GM12878 (cell line): ENCODE data around the gene TNFRSF1B. TPM values are rescaled to one million over a fixed set of nuclear protein-coding genes. Genes with fewer than 3 reads are reported as not detected.

ENCODE experiments used
- ATAC-seq: fragments of 200-7000 bp; cut with Tn5 transposase; 3 replicates; pipeline ENCODE4 v1.9.1; 2020; ENCODE audit warnings: mild to moderate bottlenecking, moderate library complexity
- BruUV-seq: library from RNA; stranded (reverse); fragments of 400-500 nt; replicated peaks from 2 replicates; lab custom pipeline; 2021; lab: Mats Ljungman, UMichigan
- CTCF ChIA-PET: fragments of 300-600 bp; sonication (Branson Sonifier 250); formaldehyde crosslinking; extraction: SDS; loops from one replicate; lab custom pipeline; 2021; ENCODE audit warnings: inconsistent platforms; lab: Yijun Ruan, JAX
- POLR2A ChIA-PET: fragments of 350-600 bp; formaldehyde crosslinking; extraction: SDS; loops from one replicate; lab custom pipeline; 2021; ENCODE audit warnings: inconsistent platforms; lab: Charles Lee
- RAD21 ChIA-PET: fragments of 300-600 bp; sonication (Branson Sonifier 250); formaldehyde crosslinking; loops from one replicate; lab custom pipeline; 2023; ENCODE audit warnings: antibody characterized with exemption; ENCODE audit not compliant: unreplicated experiment; lab: Charles Lee
- SMC1A ChIA-PET: fragments of 300-600 bp; sonication (Branson Sonifier 250); formaldehyde crosslinking; loops from one replicate; lab custom pipeline; 2023; ENCODE audit not compliant: unreplicated experiment, uncharacterized antibody; lab: Charles Lee
- DNase-seq: peaks from one replicate; pipeline ENCODE4 v3.0.0-alpha.2; 2011; ENCODE audit warnings: low read depth, low spot score
- FAIRE-seq: peaks from 3 replicates; lab custom pipeline; 2011; peaks lifted over from hg19 to GRCh38; lab: Jason Lieb, UNC
- H2AFZ ChIP-seq: 2 replicates; pipeline ENCODE4 v1.6.0; 2011; ENCODE audit warnings: low read depth, low read length, control low read depth; ENCODE audit not compliant: control insufficient read depth
- H3K27ac ChIP-seq: 2 replicates; pipeline ENCODE4 v1.5.1; 2011; ENCODE audit warnings: control low read depth; ENCODE audit not compliant: control insufficient read depth, insufficient read depth
- H3K27me3 ChIP-seq, 2 experiments: replicated peaks in 1 of 2; 2 replicates each; pipeline versions ENCODE4 v1.6.0 to v1.6.1; 2011; ENCODE audit warnings: low read length in 1 of 2; ENCODE audit not compliant: control insufficient read depth in 2 of 2, insufficient read depth in 2 of 2
- H3K36me3 ChIP-seq, 2 experiments: 2 replicates each; pipeline ENCODE4 v1.5.1; 2011; ENCODE audit warnings: low read length in 1 of 2; ENCODE audit not compliant: control insufficient read depth in 2 of 2, insufficient read depth in 2 of 2
- H3K4me1 ChIP-seq: 2 replicates; pipeline ENCODE4 v1.6.1; 2011; ENCODE audit warnings: mild to moderate bottlenecking, low read length, moderate library complexity, mixed read lengths; ENCODE audit not compliant: control insufficient read depth, insufficient read depth
- H3K4me2 ChIP-seq: 2 replicates; pipeline ENCODE4 v1.6.0; 2011; ENCODE audit warnings: control low read depth; ENCODE audit not compliant: control insufficient read depth, insufficient read depth
- H3K4me3 ChIP-seq: fragments of 200-600 bp; sonication (generic); 2 replicates; pipeline ENCODE4 v1.5.1; 2016
- H3K79me2 ChIP-seq: 2 replicates; pipeline ENCODE4 v1.6.0; 2011; ENCODE audit warnings: low read length; ENCODE audit not compliant: control insufficient read depth, insufficient read depth
- H3K9ac ChIP-seq: 2 replicates; pipeline ENCODE4 v1.8.0; 2011; ENCODE audit warnings: low read length, control low read depth, mixed read lengths; ENCODE audit not compliant: control insufficient read depth, insufficient read depth
- H3K9me3 ChIP-seq: replicated peaks from 3 replicates; pipeline ENCODE4 v1.5.1; 2011; ENCODE audit warnings: mild to moderate bottlenecking, low read length; ENCODE audit not compliant: control insufficient read depth, insufficient read depth
- H4K20me1 ChIP-seq: 2 replicates; pipeline ENCODE4 v1.6.0; 2011; ENCODE audit not compliant: control insufficient read depth, insufficient read depth
- BACH1 ChIP-seq: fragments of 450-650 bp; IDR thresholded peaks from 2 replicates; pipeline ENCODE4 v1.6.1; 2017; ENCODE audit warnings: mild to moderate bottlenecking, borderline replicate concordance
- CBX5 ChIP-seq: sonication (generic); IDR thresholded peaks from 2 replicates; pipeline ENCODE4 v1.6.1; 2016; ENCODE audit warnings: low read depth, moderate library complexity, mild to moderate bottlenecking, inconsistent platforms
- CREB1 ChIP-seq: IDR thresholded peaks from 2 replicates; pipeline ENCODE4 v1.6.1; 2012; ENCODE audit warnings: low read depth, mild to moderate bottlenecking, inconsistent platforms
- CUX1 ChIP-seq: IDR thresholded peaks from 2 replicates; pipeline ENCODE4 v1.6.1; 2012; ENCODE audit warnings: improper control_type of control experiment, low read depth, low read length; ENCODE audit not compliant: insufficient replicate concordance
- E2F4 ChIP-seq: IDR thresholded peaks from 2 replicates; pipeline ENCODE4 v1.6.1; 2012; ENCODE audit warnings: low read depth, low read length, improper control_type of control experiment
- ESRRA ChIP-seq: IDR thresholded peaks from 2 replicates; pipeline ENCODE4 v1.6.1; 2012; ENCODE audit warnings: mild to moderate bottlenecking, low read length, improper control_type of control experiment
- IKZF1 ChIP-seq: fragments of 450-650 bp; conservative IDR thresholded peaks from 2 replicates; pipeline ENCODE4 v1.6.1; 2017; ENCODE audit warnings: antibody characterized with exemption, mild to moderate bottlenecking
- RAD51 ChIP-seq: fragments of 450-650 bp; IDR thresholded peaks from 2 replicates; pipeline ENCODE4 v1.6.1; 2016; ENCODE audit warnings: moderate library complexity, mild to moderate bottlenecking, inconsistent platforms
- RB1 ChIP-seq: fragments of 450-650 bp; formaldehyde crosslinking; IDR thresholded peaks from 2 replicates; pipeline ENCODE4 v1.6.1; 2017; ENCODE audit warnings: mild to moderate bottlenecking, borderline replicate concordance
- STAT1 ChIP-seq: fragments of 450-650 bp; conservative IDR thresholded peaks from 2 replicates; pipeline ENCODE4 v1.6.1; 2014; ENCODE audit warnings: antibody characterized with exemption, mild to moderate bottlenecking
- ZBED1 ChIP-seq: IDR thresholded peaks from 2 replicates; pipeline ENCODE4 v1.6.1; 2016; ENCODE audit warnings: borderline replicate concordance
- WGBS: methylation state at CpG from one replicate; pipeline ENCODE4 v1.1.6; 2016; ENCODE audit warnings: low lambda C conversion rate; ENCODE audit not compliant: insufficient replicate concordance, insufficient coverage; ENCODE audit errors: missing lambda C conversion rate; 5-methylcytosine and 5-hydroxymethylcytosine counted together
- in situ Hi-C: fragments of 300-500 bp; cut with MboI; formaldehyde crosslinking; loops from 9 replicates; pipeline ENCODE4 v1.14.3; 2018; ENCODE audit warnings: mixed read lengths
- intact Hi-C: fragments of 100-400 bp; cut with micrococcal nuclease; formaldehyde crosslinking; loops from one replicate; pipeline ENCODE4 v1.14.2; 2022; ENCODE audit not compliant: unreplicated experiment
- polyA plus RNA-seq, 11 experiments: library from polyadenylated mRNA; depleted of rRNA in 4 of 11; unstranded in 6 of 11; stranded (reverse) in 5 of 11; fragments of >200 nt; fragmentation: Nextera tagmentation in 4 of 11; fragmentation: Illumina TruSeq in 1 of 11; extraction: Ambion mirVana in 4 of 11; extraction: Trizol in 1 of 11; gene quantifications; 1 replicate in 1 of 11; 2 replicates in 10 of 11; pipeline versions ENCODE4 v1.2.1 to v1.2.3, GENCODE V29; 2011 to 2016; ENCODE audit warnings: inconsistent platforms in 2 of 11, missing spikeins in 2 of 11, low read depth in 1 of 11
- total RNA-seq, 4 experiments: library from RNA; depleted of rRNA in 3 of 4; stranded (reverse); fragments of >200 nt in 3 of 4; fragmentation: Illumina TruSeq in 1 of 4; extraction: Trizol in 1 of 4; gene quantifications; 2 replicates each; pipeline versions ENCODE4 v1.2.1 to v1.2.3, GENCODE V29; 2013 to 2021
- TF ChIP-seq, protein P1 (sequence below): IDR thresholded peaks from 2 replicates; pipeline ENCODE4 v1.6.1; 2012; ENCODE audit warnings: low read depth, low read length, improper control_type of control experiment

TNFRSF1B gene
- total and polyA plus RNA-seq, 10 of the 15 experiments (the other 5 are each of a cell fraction or from before 2014, with no cell fraction given), result 10.1 to 87.2 (median 37.3) TPM

- WGBS, result 84% methylated on average over 5 of the region's 5 CpGs
- no TSS peak for BruUV-seq
- SMC1A ChIA-PET, result no interaction called here
- Histone ChIP-seq H3K4me1 (no peaks in the 10 kb centered on the region), H3K27ac (no peak overlapping the region), H2AFZ (no peak overlapping the region), H3K4me3 (no peak overlapping the region), H3K27me3 (no peaks in the 10 kb centered on the region), H3K36me3 (peaks cover 3 to 14% of the 10 kb centered on the region in 2 experiments), H3K9ac (no peak overlapping the region), H3K79me2 (no peaks in the 10 kb centered on the region), H3K9me3 (no peaks in the 10 kb centered on the region), H4K20me1 (no peaks in the 10 kb centered on the region), H3K4me2 (no peak overlapping the region)
- in situ Hi-C loops (no loop called here), intact Hi-C loops (no loop called here)
- CTCF ChIA-PET, result interaction anchor here (1.0 to 1.2 kb wide), 2 partner anchors 35 to 127 kb away, joined by 3 read pairs; no protein-coding TSS in a partner anchor
- TF ChIP-seq ZBED1 (no peak), IKZF1 (no peak), E2F4 (no peak)
- ATAC-seq (no peak), DNase-seq (no peak), FAIRE-seq (no peak)
- POLR2A ChIA-PET, result no interaction called here
- RAD21 ChIA-PET, result no interaction called here
Measured at GRCh38 chr1:12251442-12251841, 84.7 kb downstream of the TNFRSF1B start.

DNA sequence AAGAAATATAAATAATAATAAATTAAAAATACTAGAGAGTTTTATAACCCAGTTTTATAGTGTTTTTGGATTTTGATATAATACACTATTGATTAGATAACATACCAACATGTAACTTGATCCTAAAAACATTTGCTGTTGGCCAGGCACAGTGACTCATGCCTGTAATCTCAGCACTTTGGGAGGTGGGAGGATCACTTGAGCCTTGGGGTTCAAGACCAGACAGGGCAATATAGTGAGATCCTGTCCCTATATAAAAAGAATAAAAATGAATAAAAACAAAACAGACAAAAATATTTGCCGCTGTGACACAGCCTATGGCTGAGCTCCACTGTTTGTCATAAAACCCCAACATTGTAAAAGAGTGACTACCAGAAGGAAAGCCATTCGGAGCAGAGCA, 89.1 kb downstream of the TNFRSF1B start:
- intact Hi-C loops (no loop called here), in situ Hi-C loops (no loop called here)
- ChIA-PET SMC1A (no interaction called here), POLR2A (no interaction called here), CTCF (interaction anchor here (1.4 kb wide), 1 partner anchor 131 kb away, joined by 3 read pairs; no protein-coding TSS in a partner anchor), RAD21 (no interaction called here)
- Histone ChIP-seq H3K79me2 (no peaks in the 10 kb centered on the region), H3K9me3 (no peaks in the 10 kb centered on the region), H3K27ac (no peak overlapping the region), H3K9ac (no peak overlapping the region), H3K4me3 (no peak overlapping the region), H3K27me3 (no peaks in the 10 kb centered on the region), H3K4me2 (no peak overlapping the region), H4K20me1 (no peaks in the 10 kb centered on the region), H2AFZ (no peak overlapping the region), H3K4me1 (no peaks in the 10 kb centered on the region), H3K36me3 (peaks cover 4 to 14% of the 10 kb centered on the region in 2 experiments)
- BruUV-seq, result TSS peak; percentile 40
- FAIRE-seq, result no peak
- 100% methylated on average over 2 of the region's 2 CpGs for WGBS
- no peak for DNase-seq
- ATAC-seq, result no peak
- TF ChIP-seq CREB1, result no peak
- TF ChIP-seq RAD51, result no peak
- no peak for TF ChIP-seq RB1
- TF ChIP-seq BACH1, result no peak
- TF ChIP-seq CBX5, result no peak
- TF ChIP-seq, protein P1, sequence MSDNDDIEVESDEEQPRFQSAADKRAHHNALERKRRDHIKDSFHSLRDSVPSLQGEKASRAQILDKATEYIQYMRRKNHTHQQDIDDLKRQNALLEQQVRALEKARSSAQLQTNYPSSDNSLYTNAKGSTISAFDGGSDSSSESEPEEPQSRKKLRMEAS, result no peak
- no peak for TF ChIP-seq STAT1
- no peak for TF ChIP-seq CUX1
- no peak for TF ChIP-seq ESRRA
